Measurements from ENCODE around the gene C1QTNF6.

GRCh38 chr22:37209140-37209845 is 21.2 kb upstream of the C1QTNF6 start:
- TF ChIP-seq POLR2AphosphoS5 (IDR thresholded peaks at IDR 0.05; ENCODE audit: insufficient read depth, low read depth, low read length) (no peak), MAX (IDR thresholded peaks at IDR 0.05; ENCODE audit: insufficient read depth, insufficient read length) (no peak), CTCF (IDR thresholded peaks at IDR 0.05; ENCODE audit: extremely low read depth in 1 of 2, insufficient read depth in 1 of 2, low read depth in 1 of 2, low read length in 2 of 2) (no peak), EZH2 (IDR thresholded peaks at IDR 0.05; ENCODE audit: borderline replicate concordance, low read depth, low read length, severe bottlenecking) (no peak), FOS (IDR thresholded peaks at IDR 0.05; ENCODE audit: borderline replicate concordance, insufficient read depth, low read length) (no peak), POLR2A (IDR thresholded peaks at IDR 0.05; ENCODE audit: low read depth, low read length) (no peak), MYC (IDR thresholded peaks at IDR 0.05; ENCODE audit: low read depth, low read length) (no peak), GATA2 (IDR thresholded peaks at IDR 0.05; ENCODE audit: insufficient read depth, insufficient read length, low read depth, low read length) (no peak), JUN (IDR thresholded peaks at IDR 0.05; ENCODE audit: borderline replicate concordance, insufficient read depth, insufficient read length, low read depth) (no peak)

Measured in endothelial cell of umbilical vein (primary cell).